GM23338 (cell line): ENCODE data around the gene SLC9C2. TPM values are rescaled to one million over a fixed set of nuclear protein-coding genes. Genes with fewer than 3 reads are reported as not detected.

ENCODE experiments used
- ATAC-seq: fragments of 200-7000 bp; cut with Tn5 transposase; 3 replicates; pipeline ENCODE4 v1.9.1; 2020
- DNase-seq: peaks from one replicate; pipeline ENCODE4 v3.0.0-alpha.2; 2015; ENCODE audit warnings: low spot score
- H2AFZ ChIP-seq: fragments of 200-600 bp; sonication (generic); 2 replicates; pipeline ENCODE4 v1.8.0; 2016; ENCODE audit warnings: antibody characterized with exemption, mild to moderate bottlenecking, moderate library complexity
- H3F3A ChIP-seq: fragments of 200-600 bp; sonication (generic); replicated peaks from 2 replicates; pipeline ENCODE4 v1.8.0; 2017; ENCODE audit warnings: antibody characterized with exemption, mixed run types, low read depth
- H3K27ac ChIP-seq: fragments of 200-600 bp; sonication (generic); 2 replicates; pipeline ENCODE4 v1.6.1; 2016; ENCODE audit warnings: low read depth
- H3K27me3 ChIP-seq: fragments of 200-600 bp; sonication (generic); 2 replicates; pipeline ENCODE4 v1.8.0; 2016; ENCODE audit warnings: mild to moderate bottlenecking, mixed run types, moderate library complexity; ENCODE audit not compliant: insufficient read depth
- H3K36me3 ChIP-seq: fragments of 200-600 bp; sonication (generic); 2 replicates; pipeline ENCODE4 v1.8.0; 2016; ENCODE audit warnings: mild to moderate bottlenecking; ENCODE audit not compliant: insufficient read depth
- H3K4me1 ChIP-seq: fragments of 200-600 bp; sonication (generic); 2 replicates; pipeline ENCODE4 v1.8.0; 2016; ENCODE audit warnings: mild to moderate bottlenecking, moderate library complexity; ENCODE audit not compliant: insufficient read depth
- H3K4me2 ChIP-seq: fragments of 200-600 bp; sonication (generic); 2 replicates; pipeline ENCODE4 v1.7.1; 2017; ENCODE audit warnings: mixed run types
- H3K4me3 ChIP-seq: fragments of 200-600 bp; sonication (generic); 2 replicates; pipeline ENCODE4 v1.6.1; 2016; ENCODE audit warnings: mixed run types
- H3K79me2 ChIP-seq: fragments of 200-600 bp; sonication (generic); replicated peaks from 2 replicates; pipeline ENCODE4 v1.8.0; 2017; ENCODE audit warnings: mild to moderate bottlenecking; ENCODE audit not compliant: insufficient read depth
- H3K9me2 ChIP-seq: fragments of 200-600 bp; sonication (generic); 2 replicates; pipeline ENCODE4 v1.8.0; 2017; ENCODE audit not compliant: insufficient read depth
- H4K20me1 ChIP-seq: fragments of 200-600 bp; sonication (generic); replicated peaks from 2 replicates; pipeline ENCODE4 v1.8.0; 2017; ENCODE audit warnings: mild to moderate bottlenecking; ENCODE audit not compliant: insufficient read depth
- H3K27ac Mint-ChIP-seq: 2 replicates; pipeline ENCODE4 v1.8.0; 2020; ENCODE audit warnings: inconsistent platforms, mild to moderate bottlenecking, moderate library complexity, mixed read lengths
- H3K27me3 Mint-ChIP-seq: 3 replicates; pipeline ENCODE4 v1.8.0; 2022; ENCODE audit warnings: low read depth, mild to moderate bottlenecking, moderate library complexity, mixed read lengths, inconsistent platforms; ENCODE audit not compliant: insufficient read depth, poor library complexity
- H3K36me3 Mint-ChIP-seq: 3 replicates; pipeline ENCODE4 v1.8.0; 2021; ENCODE audit warnings: low read depth, mild to moderate bottlenecking, inconsistent platforms, moderate library complexity, mixed read lengths
- H3K4me1 Mint-ChIP-seq: 3 replicates; pipeline ENCODE4 v1.8.0; 2020; ENCODE audit warnings: mild to moderate bottlenecking, inconsistent platforms, mixed read lengths
- H3K4me3 Mint-ChIP-seq: 3 replicates; pipeline ENCODE4 v1.8.0; 2021; ENCODE audit warnings: moderate library complexity, mild to moderate bottlenecking, inconsistent platforms, mixed read lengths
- H3K9me3 Mint-ChIP-seq: 3 replicates; pipeline ENCODE4 v1.8.0; 2020; ENCODE audit warnings: moderate library complexity, mild to moderate bottlenecking, inconsistent platforms, mixed read lengths
- CTCF ChIP-seq, 2 experiments: fragments of 200-600 bp in 1 of 2; sonication (generic) in 1 of 2; conservative IDR thresholded peaks; 2 replicates each; pipeline versions ENCODE4 v1.5.1 to v1.6.1; 2016 to 2017; ENCODE audit warnings: antibody characterized with exemption in 2 of 2, low read depth in 2 of 2, mild to moderate bottlenecking in 2 of 2, moderate library complexity in 1 of 2
- ETS1 ChIP-seq: IDR thresholded peaks from 2 replicates; pipeline ENCODE4 v1.6.1; 2016; ENCODE audit warnings: antibody characterized with exemption
- EZH2 ChIP-seq: fragments of 200-600 bp; sonication (generic); IDR thresholded peaks from one replicate; pipeline ENCODE4 v1.8.0; 2017; ENCODE audit warnings: antibody characterized with exemption, mild to moderate bottlenecking, low read depth; ENCODE audit not compliant: unreplicated experiment
- EZH2phosphoT487 ChIP-seq: fragments of 200-600 bp; sonication (generic); IDR thresholded peaks from one replicate; pipeline ENCODE4 v1.8.1; 2018; ENCODE audit warnings: antibody characterized with exemption; ENCODE audit not compliant: unreplicated experiment
- JUNB ChIP-seq: IDR thresholded peaks from one replicate; pipeline ENCODE4 v1.6.1; 2016; ENCODE audit warnings: antibody characterized with exemption; ENCODE audit not compliant: unreplicated experiment
- NANOG ChIP-seq: IDR thresholded peaks from 2 replicates; pipeline ENCODE4 v1.6.1; 2016; ENCODE audit warnings: antibody characterized with exemption, borderline replicate concordance
- POLR2AphosphoS5 ChIP-seq: IDR thresholded peaks from 2 replicates; pipeline ENCODE4 v1.6.1; 2016; ENCODE audit warnings: antibody characterized with exemption, low read depth
- REST ChIP-seq: IDR thresholded peaks from one replicate; pipeline ENCODE4 v1.6.1; 2018; ENCODE audit warnings: antibody characterized with exemption; ENCODE audit not compliant: unreplicated experiment
- STAT1 ChIP-seq: IDR thresholded peaks from one replicate; pipeline ENCODE4 v1.6.1; 2016; ENCODE audit warnings: antibody characterized with exemption; ENCODE audit not compliant: unreplicated experiment
- ZNF114 ChIP-seq: fragments of 250-450 bp; sonication (Bioruptor Pico); IDR thresholded peaks from 2 replicates; pipeline ENCODE4 v1.5.0; 2020; ENCODE audit warnings: mild to moderate bottlenecking, moderate library complexity
- ZNF331 ChIP-seq: fragments of 250-450 bp; sonication (Bioruptor Pico); IDR thresholded peaks from 2 replicates; pipeline ENCODE4 v1.5.0; 2020; ENCODE audit warnings: low read depth, mild to moderate bottlenecking, moderate library complexity
- ZNF462 ChIP-seq: fragments of 250-450 bp; sonication (Bioruptor Pico); IDR thresholded peaks from 2 replicates; pipeline ENCODE4 v1.5.0; 2020; ENCODE audit warnings: mild to moderate bottlenecking, moderate library complexity
- polyA plus RNA-seq: library from polyadenylated mRNA; unstranded; fragments of >200 nt; fragmentation: Nextera tagmentation; extraction: Ambion mirVana; gene quantifications from 2 replicates; pipeline ENCODE4 v1.2.1, GENCODE V29; 2016
- total RNA-seq: library from RNA; depleted of rRNA; stranded (reverse); fragments of >200 nt; shearing (Covaris generic); gene quantifications from 2 replicates; pipeline ENCODE4 v1.2.3, GENCODE V29; 2014

Gene SLC9C2
- total and polyA plus RNA-seq, 2 experiments from 2014 or later, result not detected

GRCh38 chr1:173581383-173582079, 21.3 kb downstream of the SLC9C2 start:
- peaks cover 4% of the 10 kb centered on the region; the same call in 2 of the 3 replicates for H3K4me1 Mint-ChIP-seq
- no peaks in the 10 kb centered on the region for H3F3A ChIP-seq
- H2AFZ ChIP-seq, result no peak overlapping the region
- no peaks in the 10 kb centered on the region for H4K20me1 ChIP-seq
- no peaks in the 10 kb centered on the region for H3K9me3 Mint-ChIP-seq
- no peak for TF ChIP-seq ETS1
- no peak for TF ChIP-seq ZNF114 (CRISPR knock-in tag)
- TF ChIP-seq ZNF331 (CRISPR knock-in tag), result no peak
- no peak for TF ChIP-seq JUNB
- TF ChIP-seq REST, result no peak
- no peak for TF ChIP-seq EZH2
- no peak for TF ChIP-seq STAT1
- no peak for TF ChIP-seq CTCF (conservative IDR thresholded peaks at IDR 0.05; ENCODE audit: low read depth in 2 of 2)
- TF ChIP-seq NANOG, result no peak
- no peak for TF ChIP-seq POLR2AphosphoS5
- no peak for TF ChIP-seq EZH2phosphoT487
- no peak for TF ChIP-seq ZNF462 (CRISPR knock-in tag)
- H3K27me3 Mint-ChIP-seq, result no peaks in the 10 kb centered on the region
- H3K9me2 ChIP-seq, result no peaks in the 10 kb centered on the region
- no peaks in the 10 kb centered on the region for H3K27me3 ChIP-seq
- DNase-seq (no peak), ATAC-seq (no peak)
- H3K36me3 Mint-ChIP-seq, result no peaks in the 10 kb centered on the region
- H3K4me3 Mint-ChIP-seq, result no peak overlapping the region
- no peaks in the 10 kb centered on the region for H3K79me2 ChIP-seq
- H3K4me3 ChIP-seq, result no peak overlapping the region
- no peak overlapping the region for H3K4me2 ChIP-seq
- peaks cover 4% of the 10 kb centered on the region; the same call in 1 of the 2 replicates for H3K4me1 ChIP-seq
- no peak overlapping the region for H3K27ac ChIP-seq
- no peak overlapping the region for H3K27ac Mint-ChIP-seq
- H3K36me3 ChIP-seq, result no peaks in the 10 kb centered on the region
